Measurements from ENCODE around the gene NHS. TPM values are rescaled to one million over a fixed set of nuclear protein-coding genes. Genes with fewer than 3 reads are reported as not detected.
A peak's percentile ranks its signal among the peaks of the same experiment; 100 is the strongest.

The NHS gene
- total RNA-seq (2022): 3.6 and 6.2 TPM in 2 replicates
- Bru-seq, nascent RNA: percentile 52 among the genes with signal in this experiment
- percentile 54 among the genes with signal in this experiment for BruChase-seq, experiment 1, labeled RNA remaining after a 6-hour chase
- percentile 59 among the genes with signal in this experiment for BruChase-seq, experiment 2, labeled RNA remaining after a 2-hour chase
- long read RNA-seq, partial matches to known transcripts: 0 of 2 reads
- long read RNA-seq, other reads (novel, unspliced or antisense): 2 of 2 reads

GRCh38 chrX:17374619-17375366, at the start of gene NHS:
NHS (plus strand) TSS chrX:17375200; CDS start chrX:17375758, 558 bp downstream.
- no TSS peak for BruUV-seq (replicated peaks)
- peak within 1 kb of the TSS; percentile 17 for H3K27ac Mint-ChIP-seq (ENCODE audit: low read depth, unreplicated experiment)
- H3K4me1 Mint-ChIP-seq (ENCODE audit: insufficient read depth, unreplicated experiment): no peaks in the 10 kb centered on the region
- H3K9me3 Mint-ChIP-seq (ENCODE audit: unreplicated experiment): no peaks in the 10 kb centered on the region
- intact Hi-C loops (cut with micrococcal nuclease): loop anchor here (1.0 to 10.0 kb wide), 5 partner anchors 38 to 316 kb away; no protein-coding TSS in a partner anchor
- ChIA-PET POLR2A (interaction anchor here (0.6 to 1.4 kb wide), 2 partner anchors 31 to 73 kb away, joined by 3 to 4 read pairs; no protein-coding TSS in a partner anchor), CTCF (interaction anchor here (0.7 to 1.5 kb wide), 3 partner anchors 131 to 1970 kb away, joined by 3 to 4 read pairs (median 4); no protein-coding TSS in a partner anchor)
- peak; percentile 71 for DNase-seq (ENCODE audit: unreplicated experiment)
- H3K4me3 Mint-ChIP-seq (ENCODE audit: unreplicated experiment): peak within 1 kb of the TSS; percentile 74
- TF ChIP-seq, protein P1, sequence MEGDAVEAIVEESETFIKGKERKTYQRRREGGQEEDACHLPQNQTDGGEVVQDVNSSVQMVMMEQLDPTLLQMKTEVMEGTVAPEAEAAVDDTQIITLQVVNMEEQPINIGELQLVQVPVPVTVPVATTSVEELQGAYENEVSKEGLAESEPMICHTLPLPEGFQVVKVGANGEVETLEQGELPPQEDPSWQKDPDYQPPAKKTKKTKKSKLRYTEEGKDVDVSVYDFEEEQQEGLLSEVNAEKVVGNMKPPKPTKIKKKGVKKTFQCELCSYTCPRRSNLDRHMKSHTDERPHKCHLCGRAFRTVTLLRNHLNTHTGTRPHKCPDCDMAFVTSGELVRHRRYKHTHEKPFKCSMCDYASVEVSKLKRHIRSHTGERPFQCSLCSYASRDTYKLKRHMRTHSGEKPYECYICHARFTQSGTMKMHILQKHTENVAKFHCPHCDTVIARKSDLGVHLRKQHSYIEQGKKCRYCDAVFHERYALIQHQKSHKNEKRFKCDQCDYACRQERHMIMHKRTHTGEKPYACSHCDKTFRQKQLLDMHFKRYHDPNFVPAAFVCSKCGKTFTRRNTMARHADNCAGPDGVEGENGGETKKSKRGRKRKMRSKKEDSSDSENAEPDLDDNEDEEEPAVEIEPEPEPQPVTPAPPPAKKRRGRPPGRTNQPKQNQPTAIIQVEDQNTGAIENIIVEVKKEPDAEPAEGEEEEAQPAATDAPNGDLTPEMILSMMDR (IDR thresholded peaks at IDR 0.05; ENCODE audit: unreplicated experiment): peak; percentile 52
- H3K27me3 Mint-ChIP-seq (ENCODE audit: insufficient read depth, unreplicated experiment): no peaks in the 10 kb centered on the region
- H3K36me3 Mint-ChIP-seq (ENCODE audit: insufficient read depth, unreplicated experiment): no peaks in the 10 kb centered on the region

- no peak overlapping the region for H3K27ac Mint-ChIP-seq (ENCODE audit: low read depth, unreplicated experiment)
- BruUV-seq (replicated peaks): no TSS peak
- POLR2A ChIA-PET: no interaction called here
- no peak for DNase-seq (ENCODE audit: unreplicated experiment)
- TF ChIP-seq, protein P1 (IDR thresholded peaks at IDR 0.05; ENCODE audit: unreplicated experiment): no peak
- intact Hi-C loops (cut with micrococcal nuclease): no loop called here
- no peaks in the 10 kb centered on the region for H3K36me3 Mint-ChIP-seq (ENCODE audit: insufficient read depth, unreplicated experiment)
- no peaks in the 10 kb centered on the region for H3K9me3 Mint-ChIP-seq (ENCODE audit: unreplicated experiment)
- no peak overlapping the region for H3K4me3 Mint-ChIP-seq (ENCODE audit: unreplicated experiment)
- H3K27me3 Mint-ChIP-seq (ENCODE audit: insufficient read depth, unreplicated experiment): peaks cover 20% of the 10 kb centered on the region
- CTCF ChIA-PET: interaction anchor here (0.6 kb wide), 4 partner anchors 87 to 337 kb away, joined by 3 to 5 read pairs (median 3); no protein-coding TSS in a partner anchor
- no peaks in the 10 kb centered on the region for H3K4me1 Mint-ChIP-seq (ENCODE audit: insufficient read depth, unreplicated experiment)
Measured at GRCh38 chrX:17328837-17329236, 46.2 kb upstream of the NHS start.

- no peak overlapping the region for H3K4me3 Mint-ChIP-seq (ENCODE audit: unreplicated experiment)
- no peak for DNase-seq (ENCODE audit: unreplicated experiment)
- no TSS peak for BruUV-seq (replicated peaks)
- ChIA-PET CTCF (no interaction called here), POLR2A (no interaction called here)
- peaks cover 32% of the 10 kb centered on the region for H3K27me3 Mint-ChIP-seq (ENCODE audit: insufficient read depth, unreplicated experiment)
- no peak overlapping the region for H3K27ac Mint-ChIP-seq (ENCODE audit: low read depth, unreplicated experiment)
- H3K36me3 Mint-ChIP-seq (ENCODE audit: insufficient read depth, unreplicated experiment): no peaks in the 10 kb centered on the region
- intact Hi-C loops (cut with micrococcal nuclease): no loop called here
- no peaks in the 10 kb centered on the region for H3K4me1 Mint-ChIP-seq (ENCODE audit: insufficient read depth, unreplicated experiment)
- TF ChIP-seq, protein P1 (IDR thresholded peaks at IDR 0.05; ENCODE audit: unreplicated experiment): no peak
- H3K9me3 Mint-ChIP-seq (ENCODE audit: unreplicated experiment): peaks cover 7% of the 10 kb centered on the region
Measured at GRCh38 chrX:17336377-17336776, 38.6 kb upstream of the NHS start.

- Mint-ChIP-seq H3K9me3 (ENCODE audit: unreplicated experiment) (peaks cover 20% of the 10 kb centered on the region), H3K4me1 (ENCODE audit: insufficient read depth, unreplicated experiment) (no peaks in the 10 kb centered on the region), H3K4me3 (ENCODE audit: unreplicated experiment) (no peak overlapping the region), H3K36me3 (ENCODE audit: insufficient read depth, unreplicated experiment) (no peaks in the 10 kb centered on the region), H3K27ac (ENCODE audit: low read depth, unreplicated experiment) (no peak overlapping the region), H3K27me3 (ENCODE audit: insufficient read depth, unreplicated experiment) (peaks cover 28% of the 10 kb centered on the region)
- TF ChIP-seq, protein P1 (IDR thresholded peaks at IDR 0.05; ENCODE audit: unreplicated experiment): no peak
- ChIA-PET CTCF (interaction anchor here (0.5 to 1.3 kb wide), 2 partner anchors 8 to 114 kb away, joined by 3 to 4 read pairs; no protein-coding TSS in a partner anchor), POLR2A (no interaction called here)
- intact Hi-C loops (cut with micrococcal nuclease): no loop called here
- no TSS peak for BruUV-seq (replicated peaks)
- DNase-seq (ENCODE audit: unreplicated experiment): no peak
Measured at GRCh38 chrX:17355976-17356375, 19.0 kb upstream of the NHS start.
